ENCODE measurements around the gene ARPC5. TPM values are rescaled to one million over a fixed set of nuclear protein-coding genes. Genes with fewer than 3 reads are reported as not detected.

The ARPC5 gene
- total and polyA plus RNA-seq, 2 donors (not counting 1 experiment from before 2014, with no cell fraction given) = 28.3 to 103 TPM

- ATAC-seq (ENCODE audit: low read depth) (no peak), DNase-seq (no peak)
- ChIA-PET POLR2A (no interaction called here), CTCF (no interaction called here)
- Histone ChIP-seq H3K4me3 (ENCODE audit: control extremely low read depth in 1 of 5, extremely low read depth in 1 of 5, insufficient read depth in 1 of 5, low read depth in 2 of 5, low read length in 4 of 5) (no peak overlapping the region), H4K20me1 (ENCODE audit: control insufficient read depth, insufficient read depth, low read length, poor library complexity, severe bottlenecking) (no peaks in the 10 kb centered on the region), H3K4me2 (replicated peaks; ENCODE audit: low read depth, low read length, poor library complexity, severe bottlenecking) (no peak overlapping the region), H3K4me1 (ENCODE audit: control insufficient read depth in 2 of 2, insufficient read depth in 2 of 2, low read length in 2 of 2) (peaks cover 26 to 32% of the 10 kb centered on the region in 2 donors), H3K36me3 (replicated peaks in 1 of 2; ENCODE audit: control extremely low read depth in 1 of 2, control insufficient read depth in 1 of 2, extremely low read depth in 1 of 2, insufficient read depth in 2 of 2, low read length in 1 of 2) (peaks cover 0 to 8% of the 10 kb centered on the region in 2 experiments), H3K27ac (ENCODE audit: low read length in 2 of 2) (no peak overlapping the region), H2AFZ (ENCODE audit: insufficient read depth, low read depth, low read length, poor library complexity, severe bottlenecking) (no peak overlapping the region), H3K27me3 (replicated peaks in 1 of 4; ENCODE audit: control extremely low read depth in 1 of 4, control insufficient read depth in 3 of 4, insufficient read depth in 4 of 4, low read length in 3 of 4) (no peaks in the 10 kb centered on the region), H3K9me3 (ENCODE audit: control extremely low read depth in 1 of 3, control insufficient read depth in 2 of 3, insufficient read depth in 1 of 3, low read length in 2 of 3) (no peaks in the 10 kb centered on the region), H3K9ac (ENCODE audit: low read length) (no peak overlapping the region), H3K79me2 (ENCODE audit: control insufficient read depth, insufficient read depth, low read length) (peaks cover 12% of the 10 kb centered on the region)
- intact Hi-C loops (cut with micrococcal nuclease) = no loop called here
- peaks cover 23% of the 10 kb centered on the region for H3K4me1 Mint-ChIP-seq
- 80% methylated on average over 12 of the region's 12 CpGs for WGBS (ENCODE audit: insufficient coverage)
- H3K27me3 Mint-ChIP-seq = no peaks in the 10 kb centered on the region
- H3K9me3 Mint-ChIP-seq (ENCODE audit: insufficient read depth) = no peaks in the 10 kb centered on the region
- H3K27ac Mint-ChIP-seq = peak overlapping the region; percentile 32
- TF ChIP-seq EZH2 (IDR thresholded peaks at IDR 0.05; ENCODE audit: borderline replicate concordance, insufficient read depth, low read depth, low read length, poor library complexity, severe bottlenecking) = no peak
- no peak for TF ChIP-seq CTCF (IDR thresholded peaks at IDR 0.05)
- H3K4me3 Mint-ChIP-seq = no peak overlapping the region
These were observed 53.4 kb downstream of the ARPC5 start for GRCh38 chr1:183582021-183582713.

GRCh38 chr1:183580281-183580682 is 55.3 kb downstream of the ARPC5 start:
- H3K9me3 ChIP-seq (ENCODE audit: control extremely low read depth in 1 of 3, control insufficient read depth in 2 of 3, insufficient read depth in 1 of 3, low read length in 2 of 3) = no peaks in the 10 kb centered on the region
- peaks cover 0 to 5% of the 10 kb centered on the region in 2 experiments for H3K36me3 ChIP-seq (replicated peaks in 1 of 2; ENCODE audit: control extremely low read depth in 1 of 2, control insufficient read depth in 1 of 2, extremely low read depth in 1 of 2, insufficient read depth in 2 of 2, low read length in 1 of 2)
- TF ChIP-seq CTCF (IDR thresholded peaks at IDR 0.05) (no peak), EZH2 (IDR thresholded peaks at IDR 0.05; ENCODE audit: borderline replicate concordance, insufficient read depth, low read depth, low read length, poor library complexity, severe bottlenecking) (no peak)
- H3K27ac ChIP-seq (ENCODE audit: low read length in 2 of 2) = peak overlapping the region; percentile 66 to 69
- ChIA-PET POLR2A (interaction anchor here (1.1 to 2.4 kb wide), 2 partner anchors 10 to 108 kb away, joined by 6 to 12 read pairs; partner anchors contain the start of genes NCF2 and SMG7), CTCF (interaction anchor here (0.6 to 3.3 kb wide), 15 partner anchors 9 to 740 kb away, joined by 3 to 26 read pairs (median 4); partner anchors contain the start of gene NCF2)
- ATAC-seq (ENCODE audit: low read depth) (peak; percentile 89), DNase-seq (peak; percentile 85)
- intact Hi-C loops (cut with micrococcal nuclease) = loop anchor here (1.0 to 2.0 kb wide), 3 partner anchors 10 to 109 kb away; partner anchors contain the start of gene NCF2
- H3K4me3 ChIP-seq (ENCODE audit: control extremely low read depth in 1 of 5, extremely low read depth in 1 of 5, insufficient read depth in 1 of 5, low read depth in 2 of 5, low read length in 4 of 5) = peak overlapping the region in 3 of 5 experiments; percentile 5 to 34 (median 10)
- 2% methylated on average over 8 of the region's 8 CpGs for WGBS (ENCODE audit: insufficient coverage)
- peaks cover 7% of the 10 kb centered on the region for H3K79me2 ChIP-seq (ENCODE audit: control insufficient read depth, insufficient read depth, low read length)
- Mint-ChIP-seq H3K27ac (peak overlapping the region; percentile 97), H3K9me3 (ENCODE audit: insufficient read depth) (no peaks in the 10 kb centered on the region), H3K4me1 (peaks cover 23% of the 10 kb centered on the region), H3K4me3 (peak overlapping the region; percentile 83), H3K27me3 (no peaks in the 10 kb centered on the region)
- no peak overlapping the region for H2AFZ ChIP-seq (ENCODE audit: insufficient read depth, low read depth, low read length, poor library complexity, severe bottlenecking)
- H4K20me1 ChIP-seq (ENCODE audit: control insufficient read depth, insufficient read depth, low read length, poor library complexity, severe bottlenecking) = no peaks in the 10 kb centered on the region
- H3K4me1 ChIP-seq (ENCODE audit: control insufficient read depth in 2 of 2, insufficient read depth in 2 of 2, low read length in 2 of 2) = peaks cover 26 to 32% of the 10 kb centered on the region in 2 donors
- no peaks in the 10 kb centered on the region for H3K27me3 ChIP-seq (replicated peaks in 1 of 4; ENCODE audit: control extremely low read depth in 1 of 4, control insufficient read depth in 3 of 4, insufficient read depth in 4 of 4, low read length in 3 of 4)
- H3K9ac ChIP-seq (ENCODE audit: low read length) = no peak overlapping the region
- H3K4me2 ChIP-seq (replicated peaks; ENCODE audit: low read depth, low read length, poor library complexity, severe bottlenecking) = peak overlapping the region; percentile 61
